Sciatic nerve (tissue), 2 donors: Measurements from ENCODE around the gene STON1. TPM values are rescaled to one million over a fixed set of nuclear protein-coding genes. Genes with fewer than 3 reads are reported as not detected.
A peak's percentile ranks its signal among the peaks of the same experiment; 100 is the strongest.
"Not testable (repeated sequence)": the region's sequence is repeated elsewhere in the genome, so short reads cannot be mapped to it uniquely, and the experiment has no call there.

Experiments used
- ATAC-seq: fragments of 200-7000 bp; cut with Tn5 transposase; one replicate; pipeline ENCODE4 v1.9.1; 2020; ENCODE audit warnings: mild to moderate bottlenecking, moderate library complexity
- DNase-seq: peaks from one replicate; pipeline ENCODE4 v3.0.0-alpha.2; 2020; ENCODE audit warnings: low spot score
- intact Hi-C: fragments of 100-400 bp; cut with DNase I; formaldehyde crosslinking; loops from one replicate; pipeline ENCODE4 v1.14.2; 2022
- total RNA-seq: library from RNA; stranded (reverse); fragmentation: NEBNext Ultra II Directional; extraction: Animal tissue kit (Norgen Biotek cat#: 25700); gene quantifications from one replicate; pipeline ENCODE4 v1.2.1, GENCODE V29; 2021
- donor health status: DM: no; HTN: no; CAD: no.
- donor health status: DM: no; HTN: no; CAD: no.

STON1 gene
- total RNA-seq, 1 donor from 2014 or later = 55.3 TPM

DNA sequence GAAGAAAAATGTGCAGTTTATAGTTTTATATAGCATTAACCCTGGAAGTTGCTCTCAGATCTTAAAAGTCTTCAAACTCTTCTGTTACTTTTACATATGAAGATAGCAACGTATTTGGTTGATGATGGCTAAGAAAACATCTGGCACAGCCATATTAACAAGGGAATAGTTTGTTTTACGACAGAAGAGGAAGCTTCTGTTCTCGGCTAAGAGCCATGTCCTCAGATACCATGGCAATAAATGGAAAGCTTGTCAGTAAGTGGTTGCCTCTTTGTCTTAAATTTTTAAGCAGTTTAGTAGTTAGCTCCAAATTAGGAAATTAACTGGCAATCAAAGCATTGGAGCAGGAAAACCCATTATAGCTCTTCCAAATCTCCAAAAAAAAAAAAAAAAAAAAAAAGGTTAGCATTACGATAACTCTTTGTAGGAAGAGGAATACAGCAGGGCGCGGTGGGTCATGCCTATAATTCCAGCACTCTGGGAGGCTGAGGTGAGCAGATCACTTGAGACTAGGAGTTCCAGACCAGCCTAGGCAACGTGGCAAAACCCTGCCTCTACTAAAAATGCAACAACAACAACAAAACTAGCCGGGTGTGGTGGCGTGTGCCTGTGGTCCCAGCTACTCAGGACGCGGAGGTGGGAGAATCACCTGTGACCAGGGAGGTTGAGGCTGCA is 4.5 kb upstream of the STON1 start:
- DNase-seq (no peak), ATAC-seq (peak; percentile 79)
- intact Hi-C loops = no loop called here

GRCh38 chr2:48527226-48527885 is 2.6 kb upstream of the STON1 start:
- ATAC-seq = no peak

GRCh38 chr2:48528431-48528830 is 1.5 kb upstream of the STON1 start:
- ATAC-seq (no peak), DNase-seq (no peak)
- intact Hi-C loops = no loop called here

More at GRCh38 chr2:48527226-48527885, 2.6 kb upstream of the STON1 start:
- intact Hi-C loops = no loop called here
- no peak for DNase-seq

DNA sequence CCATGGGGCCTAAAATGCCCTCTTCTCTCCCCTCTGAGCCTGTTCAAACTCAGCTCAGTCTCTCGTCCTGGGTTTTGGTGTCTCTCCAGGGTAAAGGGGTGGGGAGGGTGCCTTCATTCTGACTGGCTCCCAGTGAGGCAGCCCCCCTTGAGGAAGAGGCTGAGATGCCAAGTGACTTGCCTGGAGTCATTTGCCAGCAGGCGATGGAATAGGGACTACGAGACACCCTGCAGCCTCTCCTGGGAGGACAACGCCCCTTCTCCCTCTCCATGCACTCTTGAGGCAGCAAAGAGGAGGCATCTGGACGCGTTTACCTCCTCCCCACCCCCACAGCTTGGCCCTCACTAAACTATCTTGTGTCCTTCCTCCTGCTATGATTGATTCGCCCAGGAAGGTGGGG is 760 bp upstream of the STON1 start:
- DNase-seq (no peak), ATAC-seq (peak; percentile 22)
- intact Hi-C loops = no loop called here

GRCh38 chr2:48529676-48530032 is 300 bp upstream of the STON1 start:
- intact Hi-C loops = no loop called here
- DNase-seq = no peak
- peak; percentile 19 for ATAC-seq

DNA sequence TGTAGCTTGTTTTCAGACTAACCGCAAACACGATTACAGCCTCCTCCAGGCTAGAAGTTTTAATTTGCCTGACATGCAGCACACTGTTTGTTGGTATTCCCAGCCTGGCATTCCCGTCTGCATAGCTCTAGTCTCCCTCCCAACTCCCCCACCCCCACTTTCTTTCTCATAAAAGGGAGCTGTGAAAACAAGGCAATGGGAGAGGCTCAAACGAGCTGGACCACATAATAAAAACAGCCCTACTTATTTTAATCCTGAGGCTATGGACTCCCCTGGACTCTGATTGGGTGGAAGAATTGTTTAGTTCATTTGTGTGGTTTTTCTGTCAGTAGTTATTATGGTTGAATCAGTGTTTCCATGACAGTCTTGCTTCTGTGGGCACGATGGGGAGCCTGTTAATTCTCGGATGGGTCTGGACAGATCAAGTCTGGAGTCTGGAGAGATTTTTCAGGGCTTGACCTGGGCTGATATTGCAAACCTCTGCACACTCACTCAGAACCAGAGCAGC is 1.2 kb downstream of the STON1 start:
- peak; percentile 63 for ATAC-seq
- intact Hi-C loops = no loop called here
- DNase-seq = no peak

DNA sequence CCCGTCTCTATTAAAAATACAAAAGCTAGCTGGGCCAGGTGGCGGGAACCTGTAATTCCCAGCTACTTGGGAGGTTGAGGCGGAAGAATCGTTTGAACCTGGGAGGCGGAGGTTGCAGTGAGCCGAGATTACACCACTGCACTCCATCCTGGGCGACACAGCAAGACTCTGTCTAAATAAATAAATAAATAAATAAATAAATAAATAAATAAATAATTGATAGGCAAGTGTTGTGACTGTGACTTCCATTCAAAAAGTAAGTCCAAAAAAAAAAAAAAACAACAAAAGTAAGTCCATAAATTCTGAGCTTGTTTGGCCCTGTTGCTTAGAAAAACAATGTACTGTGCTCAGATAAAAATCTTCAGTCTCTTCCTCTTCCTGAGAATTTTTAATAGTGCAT is 2.2 kb downstream of the STON1 start:
- no peak for ATAC-seq

GRCh38 chr2:48532824-48533223 is 2.9 kb downstream of the STON1 start:
- no peak for ATAC-seq
- no peak for DNase-seq
- intact Hi-C loops = no loop called here

More for the DNA sequence above, 2.2 kb downstream of the STON1 start:
- no peak for DNase-seq
- intact Hi-C loops = no loop called here

- ATAC-seq = no peak
These were observed 4.8 kb downstream of the STON1 start for GRCh38 chr2:48534781-48535180.

GRCh38 chr2:48540237-48540935 is 10.4 kb downstream of the STON1 start:
- intact Hi-C loops = no loop called here
- DNase-seq (no peak), ATAC-seq (no peak)

More at GRCh38 chr2:48534781-48535180, 4.8 kb downstream of the STON1 start:
- intact Hi-C loops = no loop called here
- DNase-seq = no peak

DNA sequence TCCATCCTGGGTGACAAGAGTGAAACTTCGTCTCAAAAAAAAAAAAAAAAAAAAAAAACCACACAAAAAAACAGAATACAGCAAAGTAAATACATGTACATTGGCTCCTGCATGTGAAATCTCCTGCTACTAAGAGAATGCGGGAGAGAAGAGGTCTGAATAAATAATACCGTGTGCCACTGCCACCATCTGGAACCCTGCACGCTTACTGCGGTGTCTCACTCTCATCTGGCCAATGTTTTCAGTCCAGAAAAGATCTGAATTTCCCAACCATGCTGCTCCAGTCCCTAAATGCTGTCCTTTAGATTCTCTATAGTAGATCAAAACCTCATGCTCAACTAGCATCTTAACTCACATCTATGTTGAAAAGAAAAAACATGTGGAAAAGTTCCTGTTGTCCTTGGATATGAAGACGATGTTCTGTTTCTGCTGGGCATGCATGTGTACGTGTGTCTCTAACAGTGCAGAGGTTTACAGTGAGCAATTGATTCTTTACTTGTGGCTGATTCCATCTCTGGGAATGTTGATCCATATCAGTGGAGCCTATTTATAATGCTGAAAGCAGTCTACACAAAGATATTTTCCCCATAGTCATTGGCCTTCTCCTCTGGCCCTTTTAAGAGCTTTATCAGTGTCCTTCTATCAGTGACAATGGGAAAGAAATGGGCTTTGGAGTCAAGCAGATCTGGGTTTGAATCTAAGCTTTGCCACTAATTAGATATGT is 11.9 kb downstream of the STON1 start:
- ATAC-seq = no peak
- DNase-seq = no peak
- intact Hi-C loops = no loop called here

DNA sequence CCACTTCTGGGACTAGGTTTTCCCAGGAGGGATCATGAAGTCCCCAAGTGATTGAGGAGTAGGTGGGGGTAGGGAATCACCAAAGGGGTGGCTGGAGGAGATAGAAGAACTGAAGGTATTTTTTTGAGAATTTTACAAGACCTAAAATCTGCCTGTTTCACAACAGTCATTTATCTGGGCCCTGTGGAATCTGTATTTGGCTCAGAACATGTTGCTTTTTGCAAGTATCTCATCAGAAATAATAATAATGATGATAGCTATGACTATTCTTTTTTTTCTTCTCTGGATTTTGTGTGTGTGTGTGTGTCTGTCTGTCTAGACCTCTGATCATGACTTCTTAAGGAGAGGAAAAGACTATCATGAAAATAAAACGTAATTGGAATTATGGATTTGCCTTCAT is 13.9 kb downstream of the STON1 start:
- DNase-seq (no peak), ATAC-seq (peak; percentile 69)
- intact Hi-C loops = no loop called here

DNA sequence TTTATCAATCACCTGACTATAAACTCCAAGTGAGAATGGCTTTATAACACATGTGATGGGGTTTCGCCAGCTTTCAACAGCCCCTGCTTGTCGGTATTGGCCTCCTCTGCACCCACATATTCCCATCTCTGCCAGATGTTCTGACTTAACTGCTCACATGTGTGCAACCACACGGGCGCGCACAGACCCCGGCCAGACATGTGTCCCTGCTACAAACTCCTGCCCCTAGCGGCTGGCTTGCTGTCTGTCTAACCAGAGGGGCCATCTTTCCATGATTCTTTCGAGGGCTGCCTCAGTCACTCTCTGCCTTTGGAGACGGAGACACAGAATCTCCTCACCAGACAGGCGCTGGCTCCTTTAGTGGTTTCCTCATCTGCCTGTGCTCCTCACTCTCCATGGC is 15.3 kb downstream of the STON1 start:
- DNase-seq (no peak), ATAC-seq (peak; percentile 70)
- intact Hi-C loops = no loop called here

DNA sequence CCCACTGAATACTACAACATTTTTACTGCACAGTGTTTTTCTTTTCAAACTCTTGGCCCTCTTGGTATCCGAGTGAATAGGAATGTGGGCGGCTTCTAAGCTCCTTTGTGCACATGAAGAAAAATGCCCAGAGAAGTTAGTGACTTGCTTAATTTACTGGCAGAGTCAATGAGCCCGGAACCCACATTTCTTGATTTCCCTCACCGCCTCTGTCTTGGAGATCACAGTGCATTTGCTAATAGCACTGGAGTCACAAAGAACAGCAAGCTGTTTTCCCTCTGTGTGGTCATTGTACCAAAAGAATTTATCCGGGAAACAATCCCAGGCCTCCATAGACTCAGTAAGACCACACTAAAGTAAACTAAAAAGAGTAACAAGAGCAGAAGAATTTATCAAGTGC is 18.9 kb downstream of the STON1 start:
- ATAC-seq = peak; percentile 55
- intact Hi-C loops = no loop called here
- no peak for DNase-seq

- DNase-seq (no peak), ATAC-seq (no peak)
- intact Hi-C loops = no loop called here
These were observed 20.0 kb downstream of the STON1 start for GRCh38 chr2:48549972-48550371.

GRCh38 chr2:48551548-48551947 is 21.6 kb downstream of the STON1 start:
- DNase-seq (no peak), ATAC-seq (no peak)

GRCh38 chr2:48555071-48555470 is 25.1 kb downstream of the STON1 start:
- intact Hi-C loops, DNase-seq, ATAC-seq: not testable (repeated sequence)

More at GRCh38 chr2:48551548-48551947, 21.6 kb downstream of the STON1 start:
- intact Hi-C loops = no loop called here

- intact Hi-C loops = no loop called here
- DNase-seq = no peak
- no peak for ATAC-seq
These were observed 28.5 kb downstream of the STON1 start for GRCh38 chr2:48558456-48558855.

- ATAC-seq (peak; percentile 58), DNase-seq (no peak)
- intact Hi-C loops = no loop called here
These were observed 30.7 kb downstream of the STON1 start for GRCh38 chr2:48560546-48561209.
